HEK293 (cell line): ENCODE data around the gene RTN1.

Experiments used
- CTCF ChIP-seq: fragments of 450-650 bp; formaldehyde crosslinking; IDR thresholded peaks from 2 replicates; pipeline ENCODE4 v1.5.1; 2016; ENCODE audit warnings: missing biosample characterization, missing genetic modification characterization
- HOXC10 ChIP-seq: sonication (generic); formaldehyde crosslinking; IDR thresholded peaks from 2 replicates; pipeline ENCODE4 v1.8.1; 2023; ENCODE audit warnings: mild to moderate bottlenecking, missing genetic modification reagents
- HOXD13 ChIP-seq: sonication (generic); formaldehyde crosslinking; IDR thresholded peaks from 2 replicates; pipeline ENCODE4 v1.8.0; 2022; ENCODE audit warnings: missing genetic modification reagents, borderline replicate concordance
- IKZF3 ChIP-seq: fragments of 450-650 bp; IDR thresholded peaks from 2 replicates; pipeline ENCODE4 v1.5.0; 2018; ENCODE audit warnings: missing biosample characterization, mild to moderate bottlenecking, missing genetic modification characterization, moderate library complexity
- ZNF202 ChIP-seq: fragments of 450-650 bp; formaldehyde crosslinking; IDR thresholded peaks from 2 replicates; pipeline ENCODE4 v1.5.1; 2016; ENCODE audit warnings: missing biosample characterization, missing genetic modification characterization, borderline replicate concordance
- ZNF426 ChIP-seq: fragments of 450-650 bp; formaldehyde crosslinking; IDR thresholded peaks from 2 replicates; pipeline ENCODE4 v1.5.1; 2017; ENCODE audit warnings: missing biosample characterization, missing genetic modification characterization, mild to moderate bottlenecking, inconsistent platforms, moderate library complexity
- ZNF596 ChIP-seq: fragments of 450-650 bp; IDR thresholded peaks from 2 replicates; pipeline ENCODE4 v1.5.0; 2018; ENCODE audit warnings: missing biosample characterization, mild to moderate bottlenecking, missing genetic modification characterization, moderate library complexity

- no peak for TF ChIP-seq ZNF596 (tag by site-specific recombination)
- TF ChIP-seq HOXD13: no peak
- TF ChIP-seq HOXC10 (CRISPR knock-in tag): no peak
- no peak for TF ChIP-seq IKZF3
- no peak for TF ChIP-seq CTCF (tag by site-specific recombination)
- TF ChIP-seq ZNF202 (tag by site-specific recombination): no peak
- no peak for TF ChIP-seq ZNF426 (tag by site-specific recombination)
Measured at GRCh38 chr14:59728304-59728703, 142.3 kb downstream of the RTN1 start.
